Colonic mucosa (tissue), 4 donors: Measurements from ENCODE around the gene PTOV1. TPM values are rescaled to one million over a fixed set of nuclear protein-coding genes. Genes with fewer than 3 reads are reported as not detected.

Experiments used
- DNase-seq: peaks from one replicate; pipeline ENCODE4 v3.0.0-alpha.2; 2020
- H3K27ac ChIP-seq: fragments of 200-600 bp; one replicate; pipeline ENCODE4 v1.8.0; 2021
- H3K27me3 ChIP-seq: fragments of 200-600 bp; one replicate; pipeline ENCODE4 v1.8.0; 2021
- H3K36me3 ChIP-seq: fragments of 200-600 bp; one replicate; pipeline ENCODE4 v1.8.0; 2021
- H3K4me1 ChIP-seq: fragments of 200-600 bp; one replicate; pipeline ENCODE4 v1.8.0; 2021; ENCODE audit warnings: mild to moderate bottlenecking
- H3K4me3 ChIP-seq: fragments of 200-600 bp; one replicate; pipeline ENCODE4 v1.8.0; 2021
- H3K9ac ChIP-seq, 2 donors: one replicate each; pipeline ENCODE4 v1.7.0; 2013; ENCODE audit warnings: control low read depth in 2 of 2, low read depth in 2 of 2, low read length in 2 of 2
- H3K9me3 ChIP-seq: fragments of 200-600 bp; one replicate; pipeline ENCODE4 v1.8.0; 2021
- intact Hi-C: fragments of 100-400 bp; cut with DNase I; formaldehyde crosslinking; loops from one replicate; pipeline ENCODE4 v1.14.1; 2022
- total RNA-seq, 2 donors: library from RNA; stranded (reverse); fragmentation: NEBNext Ultra II Directional in 1 of 2; extraction: Animal tissue kit (Norgen Biotek cat#: 25700) in 1 of 2; gene quantifications; one replicate each; pipeline ENCODE4 v1.2.1, GENCODE V29; 2021
- TF ChIP-seq, protein P1 (sequence below): fragments of 200-600 bp; IDR thresholded peaks from one replicate; pipeline ENCODE4 v1.8.0; 2022; ENCODE audit warnings: antibody characterized with exemption, mild to moderate bottlenecking
- donor health status: healthy.
- donor health status: DM: no; HTN: no; CAD: no.
- donor health status: DM: no; HTN: no; CAD: no.

The PTOV1 gene
- total RNA-seq: 100 to 1,000 TPM; 109 to 128 TPM

DNA sequence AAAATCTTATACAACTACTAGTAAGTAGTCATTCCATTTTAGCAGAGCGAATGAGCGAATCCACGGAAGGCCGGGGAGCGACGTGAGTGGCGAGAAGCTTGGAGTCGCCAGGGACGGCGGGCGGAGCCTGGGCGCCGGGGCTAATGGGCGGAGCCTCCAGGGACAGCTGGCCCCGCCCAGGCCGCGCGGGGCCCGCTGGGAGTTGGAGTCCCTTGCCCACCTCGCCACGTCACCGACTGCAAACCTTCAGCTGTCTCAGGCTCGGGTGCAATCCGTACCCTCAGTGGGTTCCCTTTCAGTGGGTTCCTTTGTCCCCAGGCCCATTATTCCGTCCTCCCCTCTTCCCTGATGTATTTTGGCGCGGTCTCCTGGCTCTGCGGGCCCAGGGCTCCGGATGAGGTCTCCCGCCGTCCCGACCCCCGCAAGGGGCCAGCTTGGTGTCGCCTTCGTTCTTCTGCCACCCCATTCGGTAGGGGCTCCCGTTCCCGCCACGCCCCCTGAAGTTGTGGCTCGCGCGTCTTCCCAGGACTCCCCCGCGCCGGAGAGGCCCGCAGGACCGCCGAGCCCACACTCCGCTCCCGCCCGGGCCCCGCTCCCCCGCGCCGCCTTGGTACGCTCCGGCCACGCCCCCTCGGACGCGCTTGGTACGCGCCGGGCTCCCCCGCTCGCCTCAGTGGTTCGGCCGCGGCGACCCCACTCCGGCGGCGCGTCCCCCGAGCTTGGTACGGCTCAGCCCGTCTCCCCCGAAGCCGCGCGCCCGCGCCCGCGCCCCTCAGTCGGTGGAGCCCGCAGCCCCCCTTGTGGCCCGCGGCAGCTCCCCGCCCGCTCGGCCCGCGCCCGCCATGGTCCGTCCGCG, at the start of gene PTOV1:
Gene PTOV1 (plus strand): TSS at position 673 of the 856 bp plus-strand sequence.
- intact Hi-C loops: no loop called here
- Histone ChIP-seq H3K9ac (peak within 1 kb of the TSS; percentile 92 to 100), H3K27me3 (no peaks in the 10 kb centered on the region), H3K4me1 (peaks cover 7% of the 10 kb centered on the region), H3K4me3 (peak within 1 kb of the TSS; percentile 71), H3K36me3 (no peaks in the 10 kb centered on the region), H3K27ac (peak within 1 kb of the TSS; percentile 92), H3K9me3 (no peaks in the 10 kb centered on the region)
- TF ChIP-seq, protein P1, sequence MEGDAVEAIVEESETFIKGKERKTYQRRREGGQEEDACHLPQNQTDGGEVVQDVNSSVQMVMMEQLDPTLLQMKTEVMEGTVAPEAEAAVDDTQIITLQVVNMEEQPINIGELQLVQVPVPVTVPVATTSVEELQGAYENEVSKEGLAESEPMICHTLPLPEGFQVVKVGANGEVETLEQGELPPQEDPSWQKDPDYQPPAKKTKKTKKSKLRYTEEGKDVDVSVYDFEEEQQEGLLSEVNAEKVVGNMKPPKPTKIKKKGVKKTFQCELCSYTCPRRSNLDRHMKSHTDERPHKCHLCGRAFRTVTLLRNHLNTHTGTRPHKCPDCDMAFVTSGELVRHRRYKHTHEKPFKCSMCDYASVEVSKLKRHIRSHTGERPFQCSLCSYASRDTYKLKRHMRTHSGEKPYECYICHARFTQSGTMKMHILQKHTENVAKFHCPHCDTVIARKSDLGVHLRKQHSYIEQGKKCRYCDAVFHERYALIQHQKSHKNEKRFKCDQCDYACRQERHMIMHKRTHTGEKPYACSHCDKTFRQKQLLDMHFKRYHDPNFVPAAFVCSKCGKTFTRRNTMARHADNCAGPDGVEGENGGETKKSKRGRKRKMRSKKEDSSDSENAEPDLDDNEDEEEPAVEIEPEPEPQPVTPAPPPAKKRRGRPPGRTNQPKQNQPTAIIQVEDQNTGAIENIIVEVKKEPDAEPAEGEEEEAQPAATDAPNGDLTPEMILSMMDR: no peak
- DNase-seq: peak; percentile 92

DNA sequence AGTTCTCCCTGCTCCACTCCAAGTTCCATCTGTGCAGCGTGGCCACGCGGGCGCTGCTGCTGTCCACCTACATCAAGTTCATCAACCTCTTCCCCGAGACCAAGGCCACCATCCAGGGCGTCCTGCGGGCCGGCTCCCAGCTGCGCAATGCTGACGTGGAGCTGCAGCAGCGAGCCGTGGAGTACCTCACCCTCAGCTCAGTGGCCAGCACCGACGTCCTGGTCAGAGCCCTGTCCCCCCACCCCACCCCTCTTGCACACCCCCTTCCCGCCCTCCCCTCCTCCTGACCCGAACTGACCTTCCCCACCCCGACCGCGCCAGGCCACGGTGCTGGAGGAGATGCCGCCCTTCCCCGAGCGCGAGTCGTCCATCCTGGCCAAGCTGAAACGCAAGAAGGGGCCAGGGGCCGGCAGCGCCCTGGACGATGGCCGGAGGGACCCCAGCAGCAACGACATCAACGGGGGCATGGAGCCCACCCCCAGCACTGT, 49.5 kb upstream of the PTOV1 start:
- intact Hi-C loops: no loop called here
- H3K27ac ChIP-seq: no peak overlapping the region
- H3K36me3 ChIP-seq: no peaks in the 10 kb centered on the region
- H3K4me1 ChIP-seq: no peaks in the 10 kb centered on the region
- no peaks in the 10 kb centered on the region for H3K9me3 ChIP-seq
- H3K4me3 ChIP-seq: peak overlapping the region; percentile 19
- TF ChIP-seq, protein P1: no peak
- peak overlapping the region in 1 of 2 donors; percentile 28 for H3K9ac ChIP-seq
- H3K27me3 ChIP-seq: no peaks in the 10 kb centered on the region
- no peak for DNase-seq

GRCh38 chr19:49801966-49802661, 48.8 kb upstream of the PTOV1 start:
- Histone ChIP-seq H3K27ac (no peak overlapping the region), H3K27me3 (no peaks in the 10 kb centered on the region), H3K9ac (peak overlapping the region in 1 of 2 donors; percentile 28), H3K4me3 (peak overlapping the region; percentile 19), H3K4me1 (no peaks in the 10 kb centered on the region), H3K9me3 (no peaks in the 10 kb centered on the region), H3K36me3 (no peaks in the 10 kb centered on the region)
- intact Hi-C loops: no loop called here
- DNase-seq: peak; percentile 79
- TF ChIP-seq, protein P1: no peak

- intact Hi-C loops: no loop called here
- Histone ChIP-seq H3K27ac (no peak overlapping the region), H3K4me1 (no peaks in the 10 kb centered on the region), H3K27me3 (no peaks in the 10 kb centered on the region), H3K36me3 (no peaks in the 10 kb centered on the region), H3K4me3 (no peak overlapping the region), H3K9me3 (no peaks in the 10 kb centered on the region), H3K9ac (no peak overlapping the region)
- DNase-seq: no peak
- TF ChIP-seq, protein P1: no peak
These were observed 48.0 kb upstream of the PTOV1 start for GRCh38 chr19:49802836-49803528.

- intact Hi-C loops: no loop called here
- TF ChIP-seq, protein P1: no peak
- no peaks in the 10 kb centered on the region for H3K9me3 ChIP-seq
- no peaks in the 10 kb centered on the region for H3K36me3 ChIP-seq
- H3K27ac ChIP-seq: no peak overlapping the region
- no peaks in the 10 kb centered on the region for H3K4me1 ChIP-seq
- no peak for DNase-seq
- no peaks in the 10 kb centered on the region for H3K27me3 ChIP-seq
- no peak overlapping the region for H3K9ac ChIP-seq
- H3K4me3 ChIP-seq: no peak overlapping the region
These were observed 47.5 kb upstream of the PTOV1 start for GRCh38 chr19:49803529-49803856.
